Type B pancreatic cell (in vitro differentiated cells): ENCODE measurements around the gene HPGDS. TPM values are rescaled to one million over a fixed set of nuclear protein-coding genes. Genes with fewer than 3 reads are reported as not detected.
"Not testable (repeated sequence)": the region's sequence is repeated elsewhere in the genome, so short reads cannot be mapped to it uniquely, and the experiment has no call there.

Source experiments
- DNase-seq: peaks from one replicate; pipeline ENCODE4 v3.0.0; 2021; ENCODE audit warnings: mixed read lengths; ENCODE audit not compliant: unreplicated experiment; ENCODE audit errors: extremely low spot score
- H3K27ac Mint-ChIP-seq: 2 replicates; pipeline ENCODE4 v1.8.0; 2021; ENCODE audit warnings: mild to moderate bottlenecking, mixed read lengths
- H3K27me3 Mint-ChIP-seq: 2 replicates; pipeline ENCODE4 v1.8.0; 2021; ENCODE audit warnings: mixed read lengths
- H3K36me3 Mint-ChIP-seq: 2 replicates; pipeline ENCODE4 v1.8.0; 2021; ENCODE audit warnings: mixed read lengths
- H3K4me1 Mint-ChIP-seq: one replicate; pipeline ENCODE4 v1.8.0; 2021; ENCODE audit warnings: mixed read lengths; ENCODE audit not compliant: unreplicated experiment
- H3K4me3 Mint-ChIP-seq: 2 replicates; pipeline ENCODE4 v1.8.0; 2021; ENCODE audit warnings: mild to moderate bottlenecking, mixed read lengths
- H3K9me3 Mint-ChIP-seq: 2 replicates; pipeline ENCODE4 v1.8.0; 2021; ENCODE audit warnings: mixed read lengths
- total RNA-seq: library from RNA; stranded (reverse); gene quantifications from 2 replicates; pipeline ENCODE4 v1.2.1, GENCODE V29; 2021; ENCODE audit warnings: low replicate concordance
- TF ChIP-seq, protein P1 (sequence below): fragments of 200-600 bp; sonication (generic); conservative IDR thresholded peaks from 2 replicates; pipeline ENCODE4 v1.5.0; 2021; ENCODE audit warnings: antibody characterized with exemption, mild to moderate bottlenecking

Gene HPGDS
- total RNA-seq, 1 donor from 2014 or later, result not detected

DNA sequence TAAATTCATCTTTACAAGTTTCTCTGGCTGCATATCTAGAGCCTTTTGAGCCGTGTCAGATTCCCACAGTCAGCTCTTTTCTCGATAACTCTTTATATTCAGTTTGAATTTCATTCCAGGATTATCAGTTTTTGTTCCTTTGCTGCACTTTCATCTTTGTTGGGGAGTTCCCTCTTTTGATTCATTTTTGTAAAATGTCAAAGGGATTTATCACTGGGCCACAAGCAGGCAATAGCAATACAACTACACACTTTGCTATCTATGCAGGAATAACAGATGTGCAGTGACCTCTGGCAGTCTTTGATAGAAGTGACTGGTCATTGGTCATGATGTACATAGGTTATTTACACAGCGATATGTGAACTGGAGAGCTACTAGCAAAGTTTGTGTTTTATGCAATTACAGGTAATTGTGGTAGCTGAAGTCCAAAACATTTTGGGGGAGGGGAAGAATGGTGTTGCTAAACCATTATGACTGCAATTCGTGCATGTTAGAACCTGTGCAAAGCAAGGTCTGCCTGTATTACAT lies 43.8 kb downstream of the HPGDS start:
- H3K27me3 Mint-ChIP-seq, result no peaks in the 10 kb centered on the region
- peaks cover 6% of the 10 kb centered on the region for H3K4me1 Mint-ChIP-seq
- no peaks in the 10 kb centered on the region for H3K36me3 Mint-ChIP-seq
- DNase-seq, result no peak
- H3K27ac Mint-ChIP-seq, result no peak overlapping the region
- TF ChIP-seq, protein P1, sequence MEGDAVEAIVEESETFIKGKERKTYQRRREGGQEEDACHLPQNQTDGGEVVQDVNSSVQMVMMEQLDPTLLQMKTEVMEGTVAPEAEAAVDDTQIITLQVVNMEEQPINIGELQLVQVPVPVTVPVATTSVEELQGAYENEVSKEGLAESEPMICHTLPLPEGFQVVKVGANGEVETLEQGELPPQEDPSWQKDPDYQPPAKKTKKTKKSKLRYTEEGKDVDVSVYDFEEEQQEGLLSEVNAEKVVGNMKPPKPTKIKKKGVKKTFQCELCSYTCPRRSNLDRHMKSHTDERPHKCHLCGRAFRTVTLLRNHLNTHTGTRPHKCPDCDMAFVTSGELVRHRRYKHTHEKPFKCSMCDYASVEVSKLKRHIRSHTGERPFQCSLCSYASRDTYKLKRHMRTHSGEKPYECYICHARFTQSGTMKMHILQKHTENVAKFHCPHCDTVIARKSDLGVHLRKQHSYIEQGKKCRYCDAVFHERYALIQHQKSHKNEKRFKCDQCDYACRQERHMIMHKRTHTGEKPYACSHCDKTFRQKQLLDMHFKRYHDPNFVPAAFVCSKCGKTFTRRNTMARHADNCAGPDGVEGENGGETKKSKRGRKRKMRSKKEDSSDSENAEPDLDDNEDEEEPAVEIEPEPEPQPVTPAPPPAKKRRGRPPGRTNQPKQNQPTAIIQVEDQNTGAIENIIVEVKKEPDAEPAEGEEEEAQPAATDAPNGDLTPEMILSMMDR, result no peak
- no peak overlapping the region for H3K4me3 Mint-ChIP-seq
- no peaks in the 10 kb centered on the region for H3K9me3 Mint-ChIP-seq

DNA sequence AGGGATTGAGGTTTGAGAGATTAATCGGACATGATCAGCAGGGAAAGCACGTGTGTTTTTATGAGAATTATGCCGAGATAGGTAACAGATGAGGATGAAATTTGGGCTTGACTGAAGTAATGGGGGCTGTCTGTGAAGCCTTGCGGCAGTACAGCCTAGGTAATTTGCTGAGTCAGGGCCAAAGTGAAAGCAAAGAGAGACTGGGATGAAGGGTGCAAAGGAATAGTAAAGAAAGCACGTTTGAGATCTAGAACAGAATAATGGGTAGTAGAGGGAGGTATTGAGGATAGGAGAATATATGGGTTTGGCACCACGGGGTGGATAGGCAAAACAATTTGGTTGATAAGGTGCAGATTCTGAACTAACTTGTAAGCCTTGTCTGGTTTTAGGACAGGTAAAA lies 47.2 kb downstream of the HPGDS start:
- Mint-ChIP-seq H3K36me3 (peaks cover 14% of the 10 kb centered on the region), H3K27ac (peak overlapping the region; percentile 33)
- H3K27me3 Mint-ChIP-seq, H3K4me1 Mint-ChIP-seq, H3K4me3 Mint-ChIP-seq, H3K9me3 Mint-ChIP-seq, DNase-seq: not testable (repeated sequence)

DNA sequence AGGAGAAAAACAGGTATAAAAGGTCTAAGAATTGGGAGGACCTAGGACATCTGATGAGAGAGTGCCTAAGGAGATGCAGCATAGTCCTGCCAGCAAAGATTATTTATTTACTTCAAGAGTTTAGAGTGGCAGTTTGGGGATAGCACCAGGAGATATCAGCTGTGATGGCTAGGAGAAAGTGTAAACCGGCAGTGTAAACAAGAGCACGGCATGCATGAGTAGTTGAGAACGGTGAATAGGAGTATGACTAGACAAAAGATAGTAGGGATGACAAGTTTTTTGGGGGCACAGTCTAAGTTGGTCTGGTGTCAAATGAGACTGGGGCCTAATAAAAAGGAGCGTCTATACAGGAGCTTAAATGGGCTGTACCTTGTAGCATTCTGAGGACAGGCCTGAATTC lies 48.7 kb downstream of the HPGDS start:
- not testable (repeated sequence) for DNase-seq, H3K9me3 Mint-ChIP-seq, H3K4me1 Mint-ChIP-seq, H3K27me3 Mint-ChIP-seq, H3K27ac Mint-ChIP-seq, H3K4me3 Mint-ChIP-seq
- peaks cover 18% of the 10 kb centered on the region for H3K36me3 Mint-ChIP-seq

DNA sequence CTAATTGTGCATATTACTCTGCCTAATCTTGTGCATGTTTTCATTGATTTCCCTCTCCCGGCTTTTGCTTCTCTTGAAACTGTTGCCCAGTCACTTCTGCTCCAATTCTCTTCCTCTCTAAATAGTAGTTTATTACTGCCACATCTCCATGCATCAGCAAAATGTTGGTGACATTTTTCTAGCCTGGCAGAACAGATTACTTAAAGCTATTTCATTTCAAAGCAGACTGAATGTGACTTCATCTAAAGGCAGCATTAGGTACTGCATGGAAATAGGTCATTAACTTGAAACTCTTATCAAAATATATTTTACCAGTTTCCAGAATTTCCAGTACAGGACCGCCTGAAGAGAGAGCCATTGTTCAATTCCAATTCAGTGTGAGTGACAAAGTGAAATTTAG lies 52.4 kb downstream of the HPGDS start:
- no peak for DNase-seq
- H3K4me3 Mint-ChIP-seq, result no peak overlapping the region
- TF ChIP-seq, protein P1, result peak; percentile 50
- no peak overlapping the region for H3K27ac Mint-ChIP-seq
- no peaks in the 10 kb centered on the region for H3K27me3 Mint-ChIP-seq
- H3K9me3 Mint-ChIP-seq, result no peaks in the 10 kb centered on the region
- H3K36me3 Mint-ChIP-seq, result peaks cover 34% of the 10 kb centered on the region
- H3K4me1 Mint-ChIP-seq, result peaks cover 6% of the 10 kb centered on the region

DNA sequence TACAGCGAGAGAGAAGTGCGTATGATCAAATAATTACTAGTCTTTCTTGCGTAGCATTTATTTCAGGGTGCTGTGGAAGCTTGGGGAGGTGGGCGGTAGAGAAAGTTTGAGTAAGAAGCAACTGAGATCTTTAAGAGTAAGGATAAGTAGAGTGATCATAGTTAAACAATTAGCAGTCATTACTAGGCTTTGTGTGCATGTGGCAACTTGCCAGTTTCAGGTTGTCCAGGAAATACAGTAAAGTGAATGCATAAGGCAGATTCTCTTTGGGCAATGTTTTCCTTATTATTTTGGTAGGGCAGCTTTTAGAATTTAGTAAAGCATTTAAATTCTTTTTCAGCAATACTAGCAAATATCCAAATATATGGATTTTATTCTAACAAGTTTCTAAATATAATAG lies 57.0 kb downstream of the HPGDS start:
- Mint-ChIP-seq H3K36me3 (peaks cover 40% of the 10 kb centered on the region), H3K4me1 (no peaks in the 10 kb centered on the region), H3K27ac (no peak overlapping the region), H3K9me3 (no peaks in the 10 kb centered on the region), H3K4me3 (no peak overlapping the region), H3K27me3 (no peaks in the 10 kb centered on the region)
- no peak for DNase-seq
- TF ChIP-seq, protein P1, result no peak

DNA sequence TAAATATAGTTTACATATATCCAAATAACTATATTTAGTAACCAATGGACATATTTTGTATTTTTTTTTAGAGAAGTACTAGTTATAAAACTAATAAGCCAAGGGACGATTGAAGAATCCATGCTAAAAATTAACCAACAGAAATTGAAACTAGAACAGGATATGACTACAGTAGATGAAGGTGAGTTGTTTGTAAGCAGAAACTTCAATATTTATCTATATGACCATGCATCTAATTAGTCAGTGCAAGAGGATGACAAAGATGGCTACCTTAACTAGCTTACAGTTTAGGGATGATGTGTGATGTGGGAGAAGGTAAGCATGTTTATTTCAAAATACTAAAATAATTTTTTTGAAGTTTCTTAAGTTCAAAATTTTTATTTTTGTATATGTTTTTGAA lies 57.7 kb downstream of the HPGDS start:
- TF ChIP-seq, protein P1, result no peak
- Mint-ChIP-seq H3K4me1 (no peaks in the 10 kb centered on the region), H3K36me3 (peaks cover 36% of the 10 kb centered on the region), H3K27me3 (no peaks in the 10 kb centered on the region), H3K9me3 (no peaks in the 10 kb centered on the region), H3K27ac (no peak overlapping the region), H3K4me3 (no peak overlapping the region)
- no peak for DNase-seq

DNA sequence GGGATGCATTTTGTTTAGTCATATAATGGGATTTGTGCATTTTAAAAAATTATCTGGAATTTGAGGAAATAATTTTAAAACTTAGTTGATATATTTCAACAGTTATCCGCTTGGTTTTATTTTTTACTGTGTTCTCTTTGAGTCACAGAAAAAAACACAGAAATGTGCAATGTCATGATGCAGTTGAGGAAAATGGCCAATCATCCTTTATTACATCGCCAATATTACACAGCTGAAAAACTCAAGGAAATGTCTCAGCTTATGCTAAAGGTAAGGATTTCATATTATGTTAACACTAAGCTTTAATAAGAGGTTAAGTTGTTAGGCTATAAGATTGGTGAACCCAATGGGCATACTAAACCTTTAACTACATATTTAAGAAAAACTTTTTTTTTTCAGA lies 63.9 kb downstream of the HPGDS start:
- TF ChIP-seq, protein P1, result no peak
- Mint-ChIP-seq H3K27ac (no peak overlapping the region), H3K9me3 (no peaks in the 10 kb centered on the region), H3K4me3 (no peak overlapping the region), H3K36me3 (peaks cover 33% of the 10 kb centered on the region), H3K27me3 (no peaks in the 10 kb centered on the region), H3K4me1 (no peaks in the 10 kb centered on the region)
- no peak for DNase-seq
